Esophagus muscularis mucosa (tissue), 2 donors: Measurements from ENCODE around the gene SNX20.

Experiments
- POLR2A ChIP-seq: fragments of 450-650 bp; IDR thresholded peaks from one replicate; pipeline ENCODE4 v1.6.1; 2017; ENCODE audit warnings: antibody characterized with exemption, moderate library complexity, mild to moderate bottlenecking, low read depth
- POLR2AphosphoS5 ChIP-seq, 2 donors: sonication (generic); formaldehyde crosslinking; IDR thresholded peaks; one replicate each; pipeline ENCODE4 v1.6.1; 2017; ENCODE audit warnings: antibody characterized with exemption in 2 of 2

DNA sequence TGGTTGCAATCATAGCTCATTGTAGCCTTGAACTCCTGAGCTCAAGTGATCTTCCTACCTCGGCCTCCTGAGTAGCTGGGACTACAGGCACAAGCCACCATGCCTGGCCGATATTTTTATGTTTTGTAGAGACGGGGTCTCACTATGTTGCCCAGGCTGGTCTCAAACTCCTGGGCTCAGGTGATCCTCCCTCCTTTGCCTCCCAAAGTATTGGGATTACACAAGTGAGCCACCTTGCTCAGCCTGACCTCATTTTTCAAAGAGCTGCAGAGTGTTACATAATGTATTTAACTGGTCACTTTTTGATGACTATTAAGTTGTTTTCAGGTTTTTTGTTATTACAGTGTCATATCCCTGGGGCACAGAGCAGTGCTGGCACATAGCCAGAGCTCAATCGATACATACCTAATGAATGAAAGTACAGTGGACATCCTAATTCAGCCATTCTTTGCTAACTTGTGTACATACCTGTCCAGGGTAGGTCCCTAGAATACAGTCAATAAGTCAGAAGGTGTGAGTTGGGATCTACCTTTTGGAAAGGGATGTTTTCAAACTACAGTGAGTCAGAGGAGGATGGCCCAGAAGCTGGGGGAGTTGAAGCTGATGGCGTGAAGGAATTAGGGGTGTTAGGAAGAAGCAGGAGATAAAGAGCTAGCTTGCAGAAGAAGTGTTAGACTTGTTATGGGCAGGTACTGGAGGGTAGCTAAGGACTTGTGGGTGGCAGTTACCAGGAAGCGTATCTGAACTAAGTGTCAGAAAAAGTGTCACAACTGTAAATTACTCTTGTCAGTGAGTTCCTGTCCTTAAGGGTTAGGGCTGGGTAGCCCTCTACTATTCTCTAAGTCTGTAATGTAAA lies 40.7 kb upstream of the SNX20 start:
- no peak for TF ChIP-seq POLR2AphosphoS5 (IDR thresholded peaks at IDR 0.05)
- no peak for TF ChIP-seq POLR2A
